Adrenal gland (tissue), 12 donors: ENCODE measurements around the gene EPO. TPM values are rescaled to one million over a fixed set of nuclear protein-coding genes. Genes with fewer than 3 reads are reported as not detected.

Experiments
- DNase-seq, 7 donors: peaks; one replicate each; pipeline ENCODE4 v3.0.0-alpha.2; 2019 to 2020
- H3K27ac ChIP-seq, 5 donors: fragments of 200-600 bp; sonication (generic) in 4 of 5; 1 replicate in 3 of 5; 2 replicates in 2 of 5; pipeline versions ENCODE4 v1.5.1 to v1.8.0; 2016 to 2020; ENCODE audit warnings: mild to moderate bottlenecking in 1 of 5
- H3K27me3 ChIP-seq: fragments of 200-600 bp; 2 replicates; pipeline ENCODE4 v1.8.0; 2021
- H3K36me3 ChIP-seq, 2 donors: fragments of 200-600 bp; replicated peaks in 1 of 2; 1 replicate in 1 of 2; 2 replicates in 1 of 2; pipeline versions ENCODE4 v1.5.1 to v1.8.0; 2018 to 2022
- H3K4me1 ChIP-seq, 2 donors: fragments of 200-600 bp; replicated peaks in 1 of 2; 1 replicate in 1 of 2; 2 replicates in 1 of 2; pipeline versions ENCODE4 v1.5.1 to v1.8.0; 2018 to 2021
- H3K4me3 ChIP-seq, 4 donors: fragments of 200-600 bp; sonication (generic) in 3 of 4; one replicate each; pipeline ENCODE4 v1.5.1; 2016 to 2018
- H3K9me3 ChIP-seq, 3 donors: fragments of 200-600 bp; sonication (generic) in 1 of 3; replicated peaks in 1 of 3; 1 replicate in 2 of 3; 2 replicates in 1 of 3; pipeline versions ENCODE4 v1.5.1 to v1.8.0; 2016 to 2021
- CTCF ChIP-seq, 6 experiments: fragments of 450-650 bp in 4 of 6; fragments of 200-600 bp in 2 of 6; sonication (generic) in 1 of 6; IDR thresholded peaks; 1 replicate in 5 of 6; 2 replicates in 1 of 6; pipeline versions ENCODE4 v1.5.1 to v1.8.0; 2016 to 2021; ENCODE audit warnings: antibody characterized with exemption in 6 of 6, mild to moderate bottlenecking in 2 of 6, moderate library complexity in 1 of 6
- POLR2A ChIP-seq, 2 donors: fragments of 450-650 bp; IDR thresholded peaks; one replicate each; pipeline ENCODE4 v1.6.1; 2017; ENCODE audit warnings: antibody characterized with exemption in 2 of 2, mild to moderate bottlenecking in 2 of 2, moderate library complexity in 1 of 2
- WGBS, 4 donors: extraction: QIAGEN DNeasy Blood & Tissue Kit in 2 of 4; methylation state at CpG; one replicate each; pipeline versions ENCODE4 v1.1.5 to v1.1.7; 2013 to 2017; 5-methylcytosine and 5-hydroxymethylcytosine counted together
- intact Hi-C, 2 donors: fragments of 100-400 bp; cut with DNase I; formaldehyde crosslinking; loops; one replicate each; pipeline versions ENCODE4 v1.14.1 to v1.15.0; 2022 to 2023
- polyA plus RNA-seq, 3 donors: library from polyadenylated mRNA; stranded (reverse); fragments of 200-250 nt in 2 of 3; fragments of 350-450 nt in 1 of 3; fragmentation: Illumina TruSeq in 1 of 3; extraction: RNeasy Lipid Tissue Mini Kit (QIAGEN cat#74804) in 1 of 3; gene quantifications; one replicate each; pipeline ENCODE4 v1.2.3, GENCODE V29; 2013 to 2014
- total RNA-seq, 9 donors: library from RNA; depleted of rRNA in 4 of 9; stranded (reverse); fragments of >200 nt in 4 of 9; fragments of 120-200 nt in 1 of 9; fragmentation: NEBNext Ultra II Directional in 1 of 9; extraction: Animal tissue kit (Norgen Biotek cat#: 25700) in 1 of 9; gene quantifications; one replicate each; pipeline versions ENCODE4 v1.1.0 to v1.2.4, GENCODE V29; 2013 to 2023
- donor health status: healthy with polysubstance abuse.
- donor health status: Bipolar disorder and iron deficiency.
- donor health status: DM: yes; HTN: yes; CAD: no.
- donor health status: DM: no; HTN: no; CAD: no.
- donor health status: DM: no; HTN: no; CAD: no.
- donor health status: DM: yes; HTN: yes; CAD: no.

EPO gene
- total and polyA plus RNA-seq, 12 donors, result 0.10 to 0.17 TPM; not detected in 10

DNA sequence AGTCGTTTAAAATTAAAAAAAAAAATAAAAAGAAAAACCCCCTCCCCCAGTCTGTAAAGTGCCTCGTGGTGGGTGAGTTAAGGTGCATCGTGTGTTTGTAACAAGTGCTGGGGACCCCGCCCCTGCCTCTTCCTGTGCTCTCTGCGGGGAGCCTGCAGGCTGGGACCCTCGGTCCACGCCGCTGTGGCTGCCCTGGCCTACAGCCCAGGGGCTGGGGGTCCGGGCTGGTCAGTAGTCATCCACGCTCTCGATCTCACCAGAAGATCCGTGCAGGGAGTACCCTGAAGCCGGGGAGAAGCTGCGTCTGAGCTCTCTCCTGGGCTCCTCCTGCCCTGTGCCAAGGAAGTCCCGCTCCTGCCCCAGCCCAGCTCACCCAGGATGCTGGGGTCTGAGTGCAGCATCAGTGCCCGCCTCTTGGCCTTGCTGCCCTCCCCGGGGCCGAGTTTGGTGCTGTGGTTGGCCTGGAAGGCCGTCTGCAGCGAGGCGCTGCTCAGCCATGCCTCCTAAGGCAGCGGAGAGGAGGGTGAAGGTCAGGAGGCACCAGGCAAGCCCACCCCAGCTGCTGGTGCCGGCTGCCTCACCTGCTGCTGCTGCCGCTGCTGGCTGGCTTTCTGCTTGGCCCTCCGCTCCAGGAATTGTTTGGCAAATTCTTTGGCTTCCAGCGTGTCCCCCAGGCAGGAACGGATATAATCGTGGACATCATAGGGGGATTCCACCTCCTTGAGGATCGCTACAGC lies 38.6 kb upstream of the EPO start:
- no peak overlapping the region for H3K4me3 ChIP-seq
- peaks cover 0 to 90% of the 10 kb centered on the region in 2 donors for H3K36me3 ChIP-seq
- H3K27me3 ChIP-seq, result no peaks in the 10 kb centered on the region
- DNase-seq, result peak in 3 of 7 donors; percentile 16 to 30 (median 23)
- H3K4me1 ChIP-seq, result peaks cover 10 to 27% of the 10 kb centered on the region in 2 donors
- WGBS, 4 donors, result 64 to 78% (median 72%) methylated on average over 14 to 29 of the region's 29 CpGs
- H3K27ac ChIP-seq, result peak overlapping the region in 2 of 5 donors; percentile 57 to 74
- no peak for TF ChIP-seq CTCF (IDR thresholded peaks at IDR 0.05)
- no peak for TF ChIP-seq POLR2A (IDR thresholded peaks at IDR 0.05)
- intact Hi-C loops, result loop anchor here in 1 of 2 donors (5.0 kb wide), 1 partner anchor 214 kb away; no protein-coding TSS in a partner anchor
- H3K9me3 ChIP-seq, result no peaks in the 10 kb centered on the region

DNA sequence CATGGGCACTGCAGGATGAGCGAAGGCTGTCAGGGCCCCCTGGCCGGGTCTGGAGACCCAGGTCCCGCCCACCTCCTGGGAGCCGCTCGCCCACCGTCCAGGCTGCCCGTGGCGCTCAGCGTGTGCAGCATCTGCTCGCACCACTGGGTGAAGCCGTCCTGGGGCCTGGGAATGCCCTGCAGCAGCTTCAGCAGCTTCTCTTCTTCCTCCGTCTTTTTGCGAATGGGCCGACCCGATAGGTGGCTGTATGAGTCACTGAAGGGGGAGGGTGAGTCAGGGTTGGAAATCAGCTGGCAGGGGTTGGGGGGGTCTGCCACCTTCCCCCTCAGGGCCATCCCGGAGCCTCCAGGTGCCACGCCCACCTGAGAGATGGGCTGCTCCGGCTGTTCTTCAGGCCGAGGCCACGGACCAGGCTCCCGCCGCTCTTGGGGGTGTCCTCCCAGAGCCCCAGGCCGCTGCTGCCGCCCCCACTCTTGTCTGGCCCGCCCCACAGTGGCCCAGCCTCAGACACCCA lies 38.0 kb upstream of the EPO start:
- H3K36me3 ChIP-seq, result peaks cover 0 to 90% of the 10 kb centered on the region in 2 donors
- WGBS, 4 donors, result 46 to 64% (median 56%) methylated on average over 12 to 25 of the region's 25 CpGs
- intact Hi-C loops, result loop anchor here in 1 of 2 donors (5.0 kb wide), 1 partner anchor 215 kb away; no protein-coding TSS in a partner anchor

DNA sequence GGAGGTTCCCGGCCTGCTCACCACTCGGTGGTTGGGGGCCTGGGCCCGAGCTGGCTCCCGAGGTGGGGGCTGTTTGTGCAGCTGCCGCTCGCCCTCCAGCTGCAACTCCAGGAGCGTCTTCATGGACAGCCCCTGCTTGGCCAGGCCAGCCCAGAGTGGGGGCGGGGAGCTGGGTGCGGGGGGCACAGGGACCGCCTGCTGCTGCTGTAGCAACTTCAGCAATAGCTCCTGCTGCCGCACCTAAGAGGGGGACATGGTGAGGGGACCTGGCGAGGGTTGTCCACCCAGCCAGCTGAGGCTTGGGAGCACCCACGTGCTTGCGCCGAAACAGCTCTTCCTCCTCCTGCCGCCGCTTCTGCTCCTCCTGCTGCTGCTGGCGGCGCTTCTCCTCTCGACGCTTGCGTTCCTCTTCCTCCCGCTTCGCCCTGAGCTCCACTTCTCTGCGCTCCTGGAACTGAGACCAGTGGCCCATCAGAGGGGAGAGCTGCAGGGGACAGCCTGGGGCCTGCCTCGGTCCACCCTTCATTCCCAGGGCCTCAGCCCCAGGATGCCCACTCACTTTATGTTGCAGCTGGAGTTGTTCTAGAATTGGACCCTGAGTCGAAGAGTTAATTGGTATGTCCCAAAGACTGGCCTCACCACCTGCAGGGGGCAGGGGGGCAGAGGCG lies 37.1 kb upstream of the EPO start:
- Histone ChIP-seq H3K4me1 (peaks cover 17 to 33% of the 10 kb centered on the region in 2 donors), H3K4me3 (no peak overlapping the region), H3K9me3 (no peaks in the 10 kb centered on the region), H3K36me3 (peaks cover 0 to 90% of the 10 kb centered on the region in 2 donors), H3K27ac (no peak overlapping the region), H3K27me3 (no peaks in the 10 kb centered on the region)
- peak in 3 of 7 donors; percentile 9 to 34 (median 29) for DNase-seq
- intact Hi-C loops, result loop anchor here in 1 of 2 donors (5.0 kb wide), 1 partner anchor 216 kb away; no protein-coding TSS in a partner anchor
- 82 to 96% (median 86%) methylated on average over 13 to 28 of the region's 28 CpGs for WGBS, 4 donors
- no peak for TF ChIP-seq POLR2A (IDR thresholded peaks at IDR 0.05)
- no peak for TF ChIP-seq CTCF (IDR thresholded peaks at IDR 0.05)

More for the DNA sequence above, 38.0 kb upstream of the EPO start:
- DNase-seq, result peak; percentile 53 to 77 (median 70)
- Histone ChIP-seq H3K27me3 (no peaks in the 10 kb centered on the region), H3K27ac (peak overlapping the region in 2 of 5 donors; percentile 38 to 57), H3K9me3 (no peaks in the 10 kb centered on the region), H3K4me3 (no peak overlapping the region), H3K4me1 (peaks cover 10 to 25% of the 10 kb centered on the region in 2 donors)
- TF ChIP-seq POLR2A (IDR thresholded peaks at IDR 0.05) (no peak), CTCF (IDR thresholded peaks at IDR 0.05) (no peak)
